Activated CD4-positive, alpha-beta T cell treated with anti-CD3 and anti-CD28 coated beads, Interleukin-2, amount 10 ng/mL, durations not matched to agents 7 days and 5 days (primary cell): ENCODE results near the gene RPF1. TPM values are rescaled to one million over a fixed set of nuclear protein-coding genes. Genes with fewer than 3 reads are reported as not detected.

Experiments
- CTCF ChIA-PET: fragments of 350-600 bp; sonication (Branson Sonifier 250); formaldehyde crosslinking; loops from one replicate; lab custom pipeline; 2021; ENCODE audit warnings: antibody characterized with exemption; lab: Charles Lee
- POLR2A ChIA-PET: fragments of 350-600 bp; sonication (Branson Sonifier 250); formaldehyde crosslinking; loops from one replicate; lab custom pipeline; 2021; ENCODE audit warnings: antibody characterized with exemption; lab: Charles Lee
- DNase-seq: peaks from one replicate; pipeline ENCODE4 v3.0.0-alpha.2; 2020
- H3K27ac Mint-ChIP-seq: one replicate; pipeline ENCODE4 v1.8.0; 2021; ENCODE audit warnings: mild to moderate bottlenecking, moderate library complexity, mixed read lengths
- H3K27me3 Mint-ChIP-seq: one replicate; pipeline ENCODE4 v1.8.0; 2021; ENCODE audit warnings: mixed read lengths
- H3K36me3 Mint-ChIP-seq: one replicate; pipeline ENCODE4 v1.8.0; 2021; ENCODE audit warnings: low read depth, mixed read lengths
- H3K4me1 Mint-ChIP-seq: one replicate; pipeline ENCODE4 v1.8.0; 2021; ENCODE audit warnings: mixed read lengths
- H3K4me3 Mint-ChIP-seq: one replicate; pipeline ENCODE4 v1.8.0; 2021; ENCODE audit warnings: mild to moderate bottlenecking, moderate library complexity, mixed read lengths
- H3K9me3 Mint-ChIP-seq: one replicate; pipeline ENCODE4 v1.8.0; 2021; ENCODE audit warnings: mixed read lengths
- total RNA-seq, 2 experiments: library from RNA; stranded (reverse); gene quantifications; one replicate each; pipeline ENCODE4 v1.2.3, GENCODE V29; 2021

RPF1 gene
- total RNA-seq, 2 experiments from 2014 or later = 37.3 to 45.7 TPM

- CTCF ChIA-PET = interaction anchor here (0.6 kb wide), 1 partner anchor 638 kb away, joined by 3 read pairs; no protein-coding TSS in a partner anchor
Measured at GRCh38 chr1:84524590-84524989, 45.5 kb downstream of the RPF1 start.

GRCh38 chr1:84525779-84526178 is 46.7 kb downstream of the RPF1 start:
- peaks cover 2% of the 10 kb centered on the region for H3K9me3 Mint-ChIP-seq
- H3K4me3 Mint-ChIP-seq = no peak overlapping the region
- ChIA-PET CTCF (interaction anchor here (0.6 kb wide), 1 partner anchor 331 kb away, joined by 3 read pairs; no protein-coding TSS in a partner anchor), POLR2A (interaction anchor here (0.7 kb wide), 1 partner anchor 8 kb away, joined by 3 read pairs; no protein-coding TSS in a partner anchor)
- DNase-seq = no peak
- H3K36me3 Mint-ChIP-seq = peaks cover 4% of the 10 kb centered on the region
- no peak overlapping the region for H3K27ac Mint-ChIP-seq
- H3K4me1 Mint-ChIP-seq = no peaks in the 10 kb centered on the region
- no peaks in the 10 kb centered on the region for H3K27me3 Mint-ChIP-seq

More at GRCh38 chr1:84524590-84524989, 45.5 kb downstream of the RPF1 start:
- no peaks in the 10 kb centered on the region for H3K4me1 Mint-ChIP-seq
- no peak for DNase-seq
- H3K4me3 Mint-ChIP-seq = no peak overlapping the region
- H3K27ac Mint-ChIP-seq = no peak overlapping the region
- H3K36me3 Mint-ChIP-seq = peaks cover 4% of the 10 kb centered on the region
- POLR2A ChIA-PET = no interaction called here
- no peaks in the 10 kb centered on the region for H3K27me3 Mint-ChIP-seq
- H3K9me3 Mint-ChIP-seq = peaks cover 2% of the 10 kb centered on the region

GRCh38 chr1:84538599-84538998 is 59.5 kb downstream of the RPF1 start:
- Mint-ChIP-seq H3K27me3 (no peaks in the 10 kb centered on the region), H3K27ac (peak overlapping the region; percentile 74), H3K9me3 (peaks cover 3% of the 10 kb centered on the region), H3K4me3 (no peak overlapping the region), H3K4me1 (peaks cover 27% of the 10 kb centered on the region), H3K36me3 (peaks cover 6% of the 10 kb centered on the region)
- DNase-seq = no peak
- ChIA-PET POLR2A (no interaction called here), CTCF (interaction anchor here (0.8 kb wide), 1 partner anchor 27 kb away, joined by 4 read pairs; no protein-coding TSS in a partner anchor)

- H3K36me3 Mint-ChIP-seq = peaks cover 8% of the 10 kb centered on the region
- POLR2A ChIA-PET = no interaction called here
- H3K9me3 Mint-ChIP-seq = peaks cover 3% of the 10 kb centered on the region
- H3K4me3 Mint-ChIP-seq = no peak overlapping the region
- H3K27me3 Mint-ChIP-seq = no peaks in the 10 kb centered on the region
- no peak overlapping the region for H3K27ac Mint-ChIP-seq
- DNase-seq = no peak
- H3K4me1 Mint-ChIP-seq = peaks cover 27% of the 10 kb centered on the region
- CTCF ChIA-PET = no interaction called here
Measured at GRCh38 chr1:84539972-84540371, 60.9 kb downstream of the RPF1 start.

GRCh38 chr1:84540759-84541158 is 61.7 kb downstream of the RPF1 start:
- CTCF ChIA-PET = no interaction called here
- Mint-ChIP-seq H3K9me3 (peaks cover 3% of the 10 kb centered on the region), H3K4me1 (peaks cover 27% of the 10 kb centered on the region), H3K4me3 (no peak overlapping the region), H3K36me3 (peaks cover 8% of the 10 kb centered on the region), H3K27me3 (no peaks in the 10 kb centered on the region), H3K27ac (no peak overlapping the region)
- POLR2A ChIA-PET = no interaction called here
- DNase-seq = no peak

DNA sequence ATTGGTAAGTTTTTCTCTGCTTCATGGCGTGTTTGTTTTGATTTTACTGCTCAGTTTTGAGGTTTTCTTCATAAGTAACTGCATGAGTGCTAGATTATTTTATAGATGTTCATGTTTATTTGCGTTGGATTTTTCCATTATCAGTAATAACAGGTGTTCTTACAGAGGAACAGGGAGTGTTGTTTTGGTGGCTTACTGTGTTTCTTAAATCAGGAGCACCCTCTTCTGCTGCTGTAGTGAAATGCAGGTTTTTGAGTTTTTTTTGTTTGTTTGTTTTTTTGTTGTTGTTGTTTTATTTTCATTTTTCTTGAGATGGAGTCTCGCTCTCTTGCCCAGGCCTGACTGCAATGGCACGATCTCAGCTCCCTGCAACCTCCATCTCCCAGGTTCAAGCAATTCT is 62.6 kb downstream of the RPF1 start:
- no peaks in the 10 kb centered on the region for H3K27me3 Mint-ChIP-seq
- CTCF ChIA-PET = no interaction called here
- no peak for DNase-seq
- peaks cover 3% of the 10 kb centered on the region for H3K9me3 Mint-ChIP-seq
- POLR2A ChIA-PET = no interaction called here
- H3K4me1 Mint-ChIP-seq = peaks cover 27% of the 10 kb centered on the region
- no peak overlapping the region for H3K27ac Mint-ChIP-seq
- no peak overlapping the region for H3K4me3 Mint-ChIP-seq
- H3K36me3 Mint-ChIP-seq = peaks cover 9% of the 10 kb centered on the region

Other genes with a start within 250 kb of the RPF1 start
- gene SAMD13, start 177.6 kb upstream of the RPF1 start, total RNA-seq = under 1 TPM; 0.15 to 0.23 TPM
- not detected for gene DNASE2B, start 80.8 kb upstream of the RPF1 start, total RNA-seq
- 1 to 10 TPM; 1.7 to 2.3 TPM for gene SPATA1, start 27.1 kb downstream of the RPF1 start, total RNA-seq
- gene GNG5, start 27.3 kb downstream of the RPF1 start, total RNA-seq = 100 to 1,000 TPM in 1 of 2 experiments, 10 to 100 TPM in 1; 90.1 to 113 TPM
- 10 to 100 TPM; 13.2 to 14.8 TPM for gene CTBS, start 95.2 kb downstream of the RPF1 start, total RNA-seq
- 10 to 100 TPM; 19.1 to 19.9 TPM for gene SSX2IP, start 211.2 kb downstream of the RPF1 start, total RNA-seq